Activated CD8-positive, alpha-beta T cell treated with anti-CD3 and anti-CD28 coated beads, Interleukin-2, amount 10 ng/mL, durations not matched to agents 7 days and 5 days (primary cell): Measurements from ENCODE around the gene RASGEF1B. TPM values are rescaled to one million over a fixed set of nuclear protein-coding genes. Genes with fewer than 3 reads are reported as not detected.
"Not testable (repeated sequence)": the region's sequence is repeated elsewhere in the genome, so short reads cannot be mapped to it uniquely, and the experiment has no call there.

ENCODE experiments used
- ATAC-seq: fragments of 150-1000 bp; cut with Tn5 transposase; one replicate; pipeline ENCODE4 v1.10.0; 2021; ENCODE audit warnings: moderate library complexity
- CTCF ChIA-PET: fragments of 350-600 bp; sonication (Branson Sonifier 250); formaldehyde crosslinking; loops from one replicate; lab custom pipeline; 2021; ENCODE audit warnings: antibody characterized with exemption; lab: Charles Lee
- POLR2A ChIA-PET: fragments of 350-600 bp; sonication (Branson Sonifier 250); formaldehyde crosslinking; loops from one replicate; lab custom pipeline; 2021; ENCODE audit warnings: antibody characterized with exemption; lab: Charles Lee
- DNase-seq: peaks from one replicate; pipeline ENCODE4 v3.0.0-alpha.2; 2020
- H3K27ac Mint-ChIP-seq: one replicate; pipeline ENCODE4 v1.8.0; 2021; ENCODE audit warnings: mild to moderate bottlenecking, mixed read lengths
- H3K27me3 Mint-ChIP-seq: one replicate; pipeline ENCODE4 v1.8.0; 2021; ENCODE audit warnings: low read depth, mixed read lengths
- H3K36me3 Mint-ChIP-seq: one replicate; pipeline ENCODE4 v1.8.0; 2021; ENCODE audit warnings: low read depth, mixed read lengths
- H3K4me1 Mint-ChIP-seq: one replicate; pipeline ENCODE4 v1.8.0; 2021; ENCODE audit warnings: low read depth, mixed read lengths
- H3K4me3 Mint-ChIP-seq: one replicate; pipeline ENCODE4 v1.8.0; 2021; ENCODE audit warnings: mild to moderate bottlenecking, mixed read lengths
- H3K9me3 Mint-ChIP-seq: one replicate; pipeline ENCODE4 v1.8.0; 2022; ENCODE audit warnings: mixed read lengths; ENCODE audit not compliant: insufficient read depth
- total RNA-seq, 2 experiments: library from RNA; stranded (reverse); gene quantifications; one replicate each; pipeline ENCODE4 v1.2.3, GENCODE V29; 2021

Gene RASGEF1B
- total RNA-seq, 2 experiments from 2014 or later, result 2.0 to 2.4 TPM

DNA sequence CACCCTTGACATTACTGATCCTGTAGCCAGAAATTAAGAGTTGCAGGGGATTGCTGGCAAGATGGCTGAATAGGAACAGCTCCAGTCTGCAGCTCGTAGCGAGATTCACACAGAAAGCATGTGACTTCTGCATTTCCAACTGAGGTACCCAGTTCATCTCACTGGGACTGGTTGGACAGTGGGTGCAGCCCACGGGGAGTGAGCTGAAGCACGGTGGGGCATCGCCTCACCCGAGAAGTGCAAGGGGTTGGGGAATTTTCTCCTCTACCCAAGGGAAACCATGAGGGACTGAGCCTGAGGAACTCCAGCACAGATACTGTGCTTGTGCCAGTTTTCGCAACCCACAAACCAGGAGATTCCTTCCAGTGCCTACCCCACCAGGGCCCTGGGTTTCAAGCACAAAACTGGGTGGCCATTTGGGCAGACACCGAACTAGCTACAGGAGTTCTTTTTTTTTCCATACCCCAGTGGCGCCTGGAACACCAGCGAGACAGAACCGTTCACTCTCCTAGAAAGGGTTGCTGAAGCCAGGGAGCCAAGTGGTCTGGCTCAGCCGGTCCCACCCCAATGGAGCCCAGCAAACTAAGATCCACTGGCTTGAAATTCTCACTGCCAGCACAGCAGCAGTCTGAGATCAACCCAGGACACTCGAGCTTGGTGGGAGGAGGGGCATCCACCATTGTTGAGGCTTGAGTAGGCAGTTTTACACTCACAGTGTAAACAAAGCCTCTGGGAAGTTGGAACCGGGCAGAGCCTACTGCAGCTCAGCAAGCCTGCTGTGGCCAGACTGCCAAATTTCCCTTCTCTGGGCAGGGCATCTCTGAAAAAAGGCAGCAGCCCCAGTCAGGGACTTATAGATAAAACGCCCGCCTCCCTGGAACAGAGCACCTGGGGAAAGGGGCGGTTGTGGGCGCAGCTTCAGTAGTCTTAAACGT, 1.9 kb upstream of the RASGEF1B start:
- H3K4me1 Mint-ChIP-seq, result peaks cover 33% of the 10 kb centered on the region
- CTCF ChIA-PET, result interaction anchor here (0.9 to 3.8 kb wide), 4 partner anchors 11 to 32 kb away, joined by 3 to 24 read pairs (median 9); no protein-coding TSS in a partner anchor
- POLR2A ChIA-PET, result not testable (repeated sequence)

GRCh38 chr4:81472281-81473182, 825 bp upstream of the RASGEF1B start:
- H3K36me3 Mint-ChIP-seq, result peaks cover 2% of the 10 kb centered on the region
- ChIA-PET CTCF (interaction anchor here (0.8 to 8.8 kb wide), 18 partner anchors 12 to 372 kb away, joined by 3 to 150 read pairs (median 6); no protein-coding TSS in a partner anchor), POLR2A (interaction anchor here (0.6 to 2.3 kb wide), 17 partner anchors 9 to 253 kb away, joined by 3 to 14 read pairs (median 4); no protein-coding TSS in a partner anchor)
- ATAC-seq (peak; percentile 28), DNase-seq (peak; percentile 63)
- H3K4me1 Mint-ChIP-seq, result peaks cover 33% of the 10 kb centered on the region
- no peaks in the 10 kb centered on the region for H3K9me3 Mint-ChIP-seq
- H3K27me3 Mint-ChIP-seq, result no peaks in the 10 kb centered on the region
- peak overlapping the region; percentile 92 for H3K27ac Mint-ChIP-seq
- H3K4me3 Mint-ChIP-seq, result peak overlapping the region; percentile 86

More for the DNA sequence above, 1.9 kb upstream of the RASGEF1B start:
- not testable (repeated sequence) for ATAC-seq, H3K27me3 Mint-ChIP-seq, H3K4me3 Mint-ChIP-seq, H3K9me3 Mint-ChIP-seq, DNase-seq, H3K27ac Mint-ChIP-seq, H3K36me3 Mint-ChIP-seq

DNA sequence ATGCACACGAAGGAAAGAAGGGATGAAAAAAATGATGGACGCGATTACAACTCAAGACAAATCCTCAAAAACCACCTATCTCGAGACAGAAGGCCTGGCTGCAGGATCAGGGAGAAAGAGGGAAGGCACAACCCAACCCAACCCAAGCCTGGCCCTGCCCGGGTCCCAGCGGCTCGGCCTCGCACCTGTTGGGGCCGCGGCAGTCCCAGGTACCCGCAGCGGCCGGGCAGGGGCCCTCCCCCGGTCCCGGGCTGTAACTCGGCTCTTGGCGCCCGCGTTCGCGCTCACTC, 464 bp downstream of the RASGEF1B start:
- ChIA-PET POLR2A (interaction anchor here (0.7 to 2.3 kb wide), 16 partner anchors 19 to 254 kb away, joined by 3 to 14 read pairs (median 4); no protein-coding TSS in a partner anchor), CTCF (interaction anchor here (0.6 to 8.8 kb wide), 25 partner anchors 10 to 797 kb away, joined by 3 to 150 read pairs (median 5); no protein-coding TSS in a partner anchor)
- Mint-ChIP-seq H3K36me3 (peaks cover 2% of the 10 kb centered on the region), H3K9me3 (no peaks in the 10 kb centered on the region), H3K27ac (peak overlapping the region; percentile 83), H3K4me3 (peak overlapping the region; percentile 86), H3K27me3 (no peaks in the 10 kb centered on the region), H3K4me1 (peaks cover 35% of the 10 kb centered on the region)
- ATAC-seq, result no peak
- DNase-seq, result no peak

DNA sequence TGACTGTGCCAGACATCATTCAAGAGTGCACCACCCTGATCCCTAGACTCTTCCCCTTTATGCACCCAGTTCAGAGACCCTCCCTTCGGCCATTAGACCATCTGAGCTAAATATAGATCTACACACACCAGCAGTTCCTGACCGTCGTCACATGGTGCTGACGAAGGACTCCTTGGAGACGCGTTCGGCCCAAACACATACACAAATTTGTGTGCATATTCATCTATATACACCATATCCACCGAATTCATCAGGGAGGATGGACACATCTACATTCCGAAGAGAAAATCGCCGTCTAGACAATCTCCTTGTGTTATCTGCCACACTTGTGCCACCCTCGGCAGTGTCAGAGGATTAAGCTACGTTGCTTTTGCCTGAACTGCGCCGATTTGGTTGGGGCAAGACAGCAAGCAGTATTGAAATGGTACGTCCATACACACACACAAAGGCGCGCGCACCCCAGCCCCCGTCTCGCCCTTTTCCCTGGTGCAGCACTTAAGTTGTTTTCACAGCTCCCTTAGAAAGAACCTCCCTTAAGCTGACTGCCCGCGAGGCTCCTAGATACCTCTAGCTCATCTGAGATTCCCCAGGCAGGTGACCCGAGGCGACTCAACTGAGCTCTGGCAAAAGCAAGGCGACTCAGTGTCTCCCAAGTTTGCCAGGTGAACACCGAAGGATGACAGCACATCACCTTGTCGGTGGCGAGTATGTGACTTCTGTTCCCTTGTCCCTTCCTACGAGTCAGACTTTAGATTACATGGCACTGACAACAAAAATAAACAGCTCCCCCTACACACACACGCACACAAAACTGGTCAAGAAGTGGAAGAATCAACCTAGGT, 1.0 kb downstream of the RASGEF1B start:
- peak; percentile 3 for ATAC-seq
- DNase-seq, result peak; percentile 56
- Mint-ChIP-seq H3K4me3 (peak overlapping the region; percentile 86), H3K27ac (peak overlapping the region; percentile 83), H3K36me3 (peaks cover 2% of the 10 kb centered on the region), H3K27me3 (no peaks in the 10 kb centered on the region), H3K4me1 (peaks cover 35% of the 10 kb centered on the region), H3K9me3 (no peaks in the 10 kb centered on the region)
- ChIA-PET CTCF (interaction anchor here (0.6 to 8.8 kb wide), 22 partner anchors 9 to 798 kb away, joined by 3 to 150 read pairs (median 5); no protein-coding TSS in a partner anchor), POLR2A (interaction anchor here (0.7 to 2.3 kb wide), 12 partner anchors 17 to 178 kb away, joined by 3 to 14 read pairs (median 4); no protein-coding TSS in a partner anchor)

GRCh38 chr4:81469781-81470455, 1.8 kb downstream of the RASGEF1B start:
- Mint-ChIP-seq H3K27ac (peak overlapping the region; percentile 83), H3K36me3 (peaks cover 2% of the 10 kb centered on the region), H3K9me3 (no peaks in the 10 kb centered on the region), H3K27me3 (no peaks in the 10 kb centered on the region), H3K4me1 (peaks cover 32% of the 10 kb centered on the region), H3K4me3 (peak overlapping the region; percentile 86)
- CTCF ChIA-PET, result interaction anchor here (0.6 to 8.8 kb wide), 18 partner anchors 14 to 375 kb away, joined by 3 to 150 read pairs (median 6); no protein-coding TSS in a partner anchor
- DNase-seq (no peak), ATAC-seq (no peak)
- POLR2A ChIA-PET, result interaction anchor here (0.8 to 2.3 kb wide), 5 partner anchors 16 to 179 kb away, joined by 3 to 14 read pairs (median 4); no protein-coding TSS in a partner anchor

- H3K27me3 Mint-ChIP-seq, result no peaks in the 10 kb centered on the region
- H3K36me3 Mint-ChIP-seq, result no peaks in the 10 kb centered on the region
- H3K4me3 Mint-ChIP-seq, result no peak overlapping the region
- ATAC-seq (no peak), DNase-seq (no peak)
- no peaks in the 10 kb centered on the region for H3K9me3 Mint-ChIP-seq
- POLR2A ChIA-PET, result no interaction called here
- peaks cover 29% of the 10 kb centered on the region for H3K4me1 Mint-ChIP-seq
- CTCF ChIA-PET, result interaction anchor here (0.9 to 8.8 kb wide), 8 partner anchors 61 to 376 kb away, joined by 3 to 150 read pairs (median 12); no protein-coding TSS in a partner anchor
- no peak overlapping the region for H3K27ac Mint-ChIP-seq
These were observed 3.0 kb downstream of the RASGEF1B start for GRCh38 chr4:81468678-81469077.

GRCh38 chr4:81467672-81467964, 4.1 kb downstream of the RASGEF1B start:
- CTCF ChIA-PET, result interaction anchor here (0.7 to 8.8 kb wide), 55 partner anchors 9 to 817 kb away, joined by 3 to 150 read pairs (median 4); no protein-coding TSS in a partner anchor
- H3K27me3 Mint-ChIP-seq, result no peaks in the 10 kb centered on the region
- no peak for ATAC-seq
- POLR2A ChIA-PET, result interaction anchor here (0.6 kb wide), 1 partner anchor 384 kb away, joined by 3 read pairs; no protein-coding TSS in a partner anchor
- no peak overlapping the region for H3K27ac Mint-ChIP-seq
- no peak for DNase-seq
- H3K4me3 Mint-ChIP-seq, result no peak overlapping the region
- H3K9me3 Mint-ChIP-seq, result no peaks in the 10 kb centered on the region
- H3K36me3 Mint-ChIP-seq, result no peaks in the 10 kb centered on the region
- H3K4me1 Mint-ChIP-seq, result peaks cover 24% of the 10 kb centered on the region

GRCh38 chr4:81466841-81467671, 4.7 kb downstream of the RASGEF1B start:
- Mint-ChIP-seq H3K27me3 (no peaks in the 10 kb centered on the region), H3K9me3 (no peaks in the 10 kb centered on the region), H3K36me3 (no peaks in the 10 kb centered on the region), H3K27ac (no peak overlapping the region), H3K4me3 (no peak overlapping the region), H3K4me1 (peaks cover 19% of the 10 kb centered on the region)
- DNase-seq, result peak; percentile 86
- ChIA-PET CTCF (interaction anchor here (0.5 to 8.8 kb wide), 59 partner anchors 9 to 817 kb away, joined by 3 to 150 read pairs (median 4); no protein-coding TSS in a partner anchor), POLR2A (interaction anchor here (0.6 kb wide), 1 partner anchor 385 kb away, joined by 3 read pairs; no protein-coding TSS in a partner anchor)
- ATAC-seq, result no peak
